MM.1S (cell line): ENCODE measurements around the gene TFAP2B.

Experiments
- DNase-seq: peaks from one replicate; pipeline ENCODE4 v3.0.0-alpha.2; 2015
- H2AFZ ChIP-seq: fragments of 300-600 bp; sonication (generic); 2 replicates; pipeline ENCODE4 v1.6.0; 2016; ENCODE audit warnings: antibody characterized with exemption, low read length
- H3F3A ChIP-seq: fragments of 300-600 bp; sonication (generic); 2 replicates; pipeline ENCODE4 v1.6.1; 2016; ENCODE audit warnings: mild to moderate bottlenecking, antibody characterized with exemption, low read length, moderate library complexity, mixed read lengths; ENCODE audit not compliant: insufficient read depth
- H3K27ac ChIP-seq: fragments of 300-600 bp; sonication (generic); 2 replicates; pipeline ENCODE4 v1.5.1; 2016; ENCODE audit warnings: mild to moderate bottlenecking, low read length
- H3K27me3 ChIP-seq: fragments of 300-600 bp; sonication (generic); replicated peaks from 2 replicates; pipeline ENCODE4 v1.6.0; 2016; ENCODE audit warnings: low read length; ENCODE audit not compliant: insufficient read depth
- H3K36me3 ChIP-seq: fragments of 300-600 bp; sonication (generic); replicated peaks from 2 replicates; pipeline ENCODE4 v1.6.1; 2016; ENCODE audit warnings: mild to moderate bottlenecking, low read length, mixed read lengths; ENCODE audit not compliant: insufficient read depth
- H3K4me1 ChIP-seq: fragments of 300-600 bp; sonication (generic); 2 replicates; pipeline ENCODE4 v1.6.1; 2016; ENCODE audit warnings: low read length, mixed read lengths
- H3K4me2 ChIP-seq: fragments of 300-600 bp; sonication (generic); 2 replicates; pipeline ENCODE4 v1.6.0; 2016; ENCODE audit warnings: low read depth, low read length
- H3K4me3 ChIP-seq: fragments of 300-600 bp; sonication (generic); 2 replicates; pipeline ENCODE4 v1.5.1; 2016; ENCODE audit warnings: low read length, mixed read lengths
- H3K79me2 ChIP-seq: fragments of 300-600 bp; sonication (generic); 2 replicates; pipeline ENCODE4 v1.6.1; 2016; ENCODE audit warnings: mixed run types, low read length, mixed read lengths
- H3K9ac ChIP-seq: fragments of 300-600 bp; sonication (generic); 2 replicates; pipeline ENCODE4 v1.6.1; 2016; ENCODE audit warnings: low read length, mixed read lengths
- H3K9me2 ChIP-seq: fragments of 300-600 bp; sonication (generic); replicated peaks from 2 replicates; pipeline ENCODE4 v1.6.1; 2016; ENCODE audit warnings: mild to moderate bottlenecking, low read length, mixed read lengths; ENCODE audit not compliant: insufficient read depth
- H3K9me3 ChIP-seq: fragments of 300-600 bp; sonication (generic); replicated peaks from 2 replicates; pipeline ENCODE4 v1.6.1; 2016; ENCODE audit warnings: mild to moderate bottlenecking, low read length, mixed read lengths; ENCODE audit not compliant: insufficient read depth
- H4K20me1 ChIP-seq: fragments of 300-600 bp; sonication (generic); 2 replicates; pipeline ENCODE4 v1.6.1; 2016; ENCODE audit warnings: mild to moderate bottlenecking, low read length, moderate library complexity, mixed read lengths; ENCODE audit not compliant: insufficient read depth
- CTCF ChIP-seq: fragments of 300-600 bp; sonication (generic); IDR thresholded peaks from 2 replicates; pipeline ENCODE4 v1.5.1; 2016; ENCODE audit warnings: antibody characterized with exemption, low read length, mixed read lengths
- EZH2 ChIP-seq: fragments of 300-600 bp; sonication (generic); optimal IDR thresholded peaks from 2 replicates; pipeline ENCODE3; 2017; ENCODE audit warnings: low read depth, mild to moderate bottlenecking, antibody characterized with exemption, low read length, mixed read lengths
- EZH2phosphoT487 ChIP-seq: fragments of 300-600 bp; sonication (generic); IDR thresholded peaks from 2 replicates; pipeline ENCODE4 v1.6.1; 2018; ENCODE audit warnings: antibody characterized with exemption, low read length

Gene TFAP2B

GRCh38 chr6:50822078-50822476 is 3.4 kb downstream of the TFAP2B start:
- Histone ChIP-seq H3K9ac (no peak overlapping the region), H3K4me2 (no peak overlapping the region), H3K79me2 (no peaks in the 10 kb centered on the region), H3K4me3 (no peak overlapping the region), H3F3A (no peaks in the 10 kb centered on the region), H3K36me3 (no peaks in the 10 kb centered on the region), H3K9me3 (no peaks in the 10 kb centered on the region), H3K4me1 (no peaks in the 10 kb centered on the region), H3K27me3 (peaks cover 5% of the 10 kb centered on the region; the same call in 1 of the 2 replicates), H4K20me1 (no peaks in the 10 kb centered on the region), H2AFZ (no peak overlapping the region), H3K9me2 (no peaks in the 10 kb centered on the region), H3K27ac (no peak overlapping the region)
- TF ChIP-seq CTCF, result no peak
- no peak for TF ChIP-seq EZH2phosphoT487
- TF ChIP-seq EZH2, result no peak
- no peak for DNase-seq

- Histone ChIP-seq H3K4me3 (no peak overlapping the region), H3K4me1 (no peaks in the 10 kb centered on the region), H2AFZ (no peak overlapping the region), H3K36me3 (no peaks in the 10 kb centered on the region), H3K79me2 (no peaks in the 10 kb centered on the region), H3K4me2 (no peak overlapping the region), H3K27me3 (peaks cover 5% of the 10 kb centered on the region; the same call in 1 of the 2 replicates), H3K9ac (no peak overlapping the region), H3K9me3 (no peaks in the 10 kb centered on the region), H3F3A (no peaks in the 10 kb centered on the region), H3K27ac (no peak overlapping the region), H4K20me1 (no peaks in the 10 kb centered on the region), H3K9me2 (no peaks in the 10 kb centered on the region)
- TF ChIP-seq EZH2phosphoT487, result no peak
- no peak for TF ChIP-seq EZH2
- TF ChIP-seq CTCF, result no peak
- no peak for DNase-seq
Measured at GRCh38 chr6:50823094-50823920, 4.6 kb downstream of the TFAP2B start.

- H3K9me3 ChIP-seq, result no peaks in the 10 kb centered on the region
- no peaks in the 10 kb centered on the region for H3K9me2 ChIP-seq
- H3K79me2 ChIP-seq, result no peaks in the 10 kb centered on the region
- no peaks in the 10 kb centered on the region for H3F3A ChIP-seq
- no peaks in the 10 kb centered on the region for H3K36me3 ChIP-seq
- H3K4me2 ChIP-seq, result no peak overlapping the region
- H2AFZ ChIP-seq, result no peak overlapping the region
- peaks cover 5% of the 10 kb centered on the region; the same call in 1 of the 2 replicates for H3K27me3 ChIP-seq
- no peak overlapping the region for H3K4me3 ChIP-seq
- no peak for DNase-seq
- no peak overlapping the region for H3K27ac ChIP-seq
- H4K20me1 ChIP-seq, result no peaks in the 10 kb centered on the region
- no peak overlapping the region for H3K9ac ChIP-seq
- TF ChIP-seq EZH2 (no peak), CTCF (no peak), EZH2phosphoT487 (no peak)
- no peaks in the 10 kb centered on the region for H3K4me1 ChIP-seq
Measured at GRCh38 chr6:50824552-50824951, 5.9 kb downstream of the TFAP2B start.
